ENCODE results near the gene DOC2A. TPM values are rescaled to one million over a fixed set of nuclear protein-coding genes. Genes with fewer than 3 reads are reported as not detected.
A peak's percentile ranks its signal among the peaks of the same experiment; 100 is the strongest.

Gene DOC2A
- total and polyA plus RNA-seq, 7 experiments from 2014 or later, result 0.18 to 0.54 (median 0.46) TPM; not detected in 4

GRCh38 chr16:29990034-29990433 is 20.8 kb downstream of the DOC2A start:
- CTCF ChIA-PET, result no interaction called here
- POLR2A ChIA-PET, result interaction anchor here (0.5 kb wide), 1 partner anchor 64 kb away, joined by 3 read pairs; the partner anchor contains the start of gene KCTD13
- H3K27me3 ChIP-seq (ENCODE audit: control insufficient read depth in 2 of 2, insufficient read depth in 2 of 2, low read length in 2 of 2), result no peaks in the 10 kb centered on the region
- Mint-ChIP-seq H3K27me3 (no peaks in the 10 kb centered on the region), H3K9me3 (no peaks in the 10 kb centered on the region), H3K4me1 (peaks cover 11 to 13% (median 13%) of the 10 kb centered on the region in 7 donors), H3K4me3 (no peak overlapping the region), H3K27ac (peak overlapping the region in 1 of 9 donors; percentile 69), H3K36me3 (peaks cover 4 to 30% (median 17%) of the 10 kb centered on the region in 5 donors)
- no peaks in the 10 kb centered on the region for H3K9me3 ChIP-seq (ENCODE audit: control insufficient read depth in 2 of 3, low read length in 3 of 3)
- H3K4me1 ChIP-seq (ENCODE audit: control insufficient read depth in 2 of 2, insufficient read depth in 2 of 2, low read length in 2 of 2), result peaks cover 9 to 11% of the 10 kb centered on the region in 2 donors
- H3K36me3 ChIP-seq (ENCODE audit: control insufficient read depth in 2 of 3, insufficient read depth in 3 of 3, low read length in 3 of 3), result peaks cover 0 to 85% (median 0%) of the 10 kb centered on the region in 3 experiments
- intact Hi-C loops (cut with micrococcal nuclease), result loop anchor here in 1 of 2 donors (10.0 kb wide), 1 partner anchor 1125 kb away; the partner anchor contains the start of gene SH2B1
- H3K4me3 ChIP-seq (ENCODE audit: low read length), result no peak overlapping the region
- DNase-seq (no peak), ATAC-seq (no peak)
- H3K27ac ChIP-seq (ENCODE audit: low read depth, low read length), result no peak overlapping the region

- intact Hi-C loops (cut with micrococcal nuclease), result no loop called here
- Mint-ChIP-seq H3K4me1 (peaks cover 4 to 6% (median 5%) of the 10 kb centered on the region in 7 donors), H3K27me3 (no peaks in the 10 kb centered on the region), H3K27ac (peak overlapping the region in 2 of 9 donors; percentile 2 to 69), H3K4me3 (no peak overlapping the region), H3K36me3 (peaks cover 7 to 31% (median 17%) of the 10 kb centered on the region in 5 donors), H3K9me3 (no peaks in the 10 kb centered on the region)
- Histone ChIP-seq H3K27ac (ENCODE audit: low read depth, low read length) (no peak overlapping the region), H3K36me3 (ENCODE audit: control insufficient read depth in 2 of 3, insufficient read depth in 3 of 3, low read length in 3 of 3) (peaks cover 0 to 93% (median 0%) of the 10 kb centered on the region in 3 experiments), H3K27me3 (ENCODE audit: control insufficient read depth in 2 of 2, insufficient read depth in 2 of 2, low read length in 2 of 2) (no peaks in the 10 kb centered on the region), H3K9me3 (ENCODE audit: control insufficient read depth in 2 of 3, low read length in 3 of 3) (no peaks in the 10 kb centered on the region), H3K4me3 (ENCODE audit: low read length) (no peak overlapping the region), H3K4me1 (ENCODE audit: control insufficient read depth in 2 of 2, insufficient read depth in 2 of 2, low read length in 2 of 2) (peaks cover 1 to 4% of the 10 kb centered on the region in 2 donors)
- ChIA-PET POLR2A (interaction anchor here (0.5 to 1.0 kb wide), 2 partner anchors 16 to 63 kb away, joined by 3 read pairs; partner anchors contain the start of genes KCTD13 and TAOK2), CTCF (no interaction called here)
- no peak for ATAC-seq
- DNase-seq, result no peak
Measured at GRCh38 chr16:29989111-29989858, 21.5 kb downstream of the DOC2A start.

- POLR2A ChIA-PET, result interaction anchor here (1.0 kb wide), 1 partner anchor 15 kb away, joined by 3 read pairs; the partner anchor contains the start of gene TAOK2
- peaks cover 0 to 98% (median 0%) of the 10 kb centered on the region in 3 experiments for H3K36me3 ChIP-seq (ENCODE audit: control insufficient read depth in 2 of 3, insufficient read depth in 3 of 3, low read length in 3 of 3)
- peaks cover 11 to 39% (median 17%) of the 10 kb centered on the region in 5 donors for H3K36me3 Mint-ChIP-seq
Measured at GRCh38 chr16:29988346-29989075, 22.3 kb downstream of the DOC2A start.

GRCh38 chr16:29987371-29988085 is 23.3 kb downstream of the DOC2A start:
- H3K9me3 Mint-ChIP-seq, result no peaks in the 10 kb centered on the region
- H3K9me3 ChIP-seq (ENCODE audit: control insufficient read depth in 2 of 3, low read length in 3 of 3), result no peaks in the 10 kb centered on the region
- H3K27ac Mint-ChIP-seq, result peak overlapping the region in 1 of 9 donors; percentile 26
- DNase-seq, result no peak
- ATAC-seq, result no peak
- H3K4me3 ChIP-seq (ENCODE audit: low read length), result no peak overlapping the region
- peaks cover 0 to 98% (median 0%) of the 10 kb centered on the region in 3 experiments for H3K36me3 ChIP-seq (ENCODE audit: control insufficient read depth in 2 of 3, insufficient read depth in 3 of 3, low read length in 3 of 3)
- H3K4me3 Mint-ChIP-seq, result no peak overlapping the region
- intact Hi-C loops (cut with micrococcal nuclease), result no loop called here
- ChIA-PET POLR2A (interaction anchor here (0.9 to 1.8 kb wide), 2 partner anchors 8 to 26 kb away, joined by 3 to 6 read pairs; partner anchors contain the start of genes HIRIP3 and TMEM219), CTCF (interaction anchor here (0.5 to 0.6 kb wide), 2 partner anchors 89 to 229 kb away, joined by 3 to 7 read pairs; no protein-coding TSS in a partner anchor)
- no peaks in the 10 kb centered on the region for H3K4me1 Mint-ChIP-seq
- H3K27ac ChIP-seq (ENCODE audit: low read depth, low read length), result no peak overlapping the region
- no peaks in the 10 kb centered on the region for H3K27me3 ChIP-seq (ENCODE audit: control insufficient read depth in 2 of 2, insufficient read depth in 2 of 2, low read length in 2 of 2)
- H3K4me1 ChIP-seq (ENCODE audit: control insufficient read depth in 2 of 2, insufficient read depth in 2 of 2, low read length in 2 of 2), result no peaks in the 10 kb centered on the region
- H3K36me3 Mint-ChIP-seq, result peaks cover 14 to 41% (median 21%) of the 10 kb centered on the region in 5 donors
- H3K27me3 Mint-ChIP-seq, result no peaks in the 10 kb centered on the region

More at GRCh38 chr16:29988346-29989075, 22.3 kb downstream of the DOC2A start:
- CTCF ChIA-PET, result no interaction called here
- Histone ChIP-seq H3K4me1 (ENCODE audit: control insufficient read depth in 2 of 2, insufficient read depth in 2 of 2, low read length in 2 of 2) (no peaks in the 10 kb centered on the region), H3K27me3 (ENCODE audit: control insufficient read depth in 2 of 2, insufficient read depth in 2 of 2, low read length in 2 of 2) (no peaks in the 10 kb centered on the region), H3K27ac (ENCODE audit: low read depth, low read length) (no peak overlapping the region), H3K9me3 (ENCODE audit: control insufficient read depth in 2 of 3, low read length in 3 of 3) (no peaks in the 10 kb centered on the region), H3K4me3 (ENCODE audit: low read length) (no peak overlapping the region)
- H3K9me3 Mint-ChIP-seq, result no peaks in the 10 kb centered on the region
- H3K27me3 Mint-ChIP-seq, result no peaks in the 10 kb centered on the region
- H3K4me3 Mint-ChIP-seq, result peak overlapping the region in 1 of 10 donors; percentile 25
- H3K27ac Mint-ChIP-seq, result peak overlapping the region in 3 of 9 donors; percentile 26 to 69 (median 41)
- intact Hi-C loops (cut with micrococcal nuclease), result no loop called here
- ATAC-seq (no peak), DNase-seq (no peak)
- no peaks in the 10 kb centered on the region for H3K4me1 Mint-ChIP-seq

- intact Hi-C loops (cut with micrococcal nuclease), result no loop called here
- Histone ChIP-seq H3K4me1 (ENCODE audit: control insufficient read depth in 2 of 2, insufficient read depth in 2 of 2, low read length in 2 of 2) (no peaks in the 10 kb centered on the region), H3K9me3 (ENCODE audit: control insufficient read depth in 2 of 3, low read length in 3 of 3) (no peaks in the 10 kb centered on the region), H3K36me3 (ENCODE audit: control insufficient read depth in 2 of 3, insufficient read depth in 3 of 3, low read length in 3 of 3) (peaks cover 0 to 98% (median 0%) of the 10 kb centered on the region in 3 experiments), H3K27me3 (ENCODE audit: control insufficient read depth in 2 of 2, insufficient read depth in 2 of 2, low read length in 2 of 2) (no peaks in the 10 kb centered on the region), H3K27ac (ENCODE audit: low read depth, low read length) (no peak overlapping the region), H3K4me3 (ENCODE audit: low read length) (no peak overlapping the region)
- ATAC-seq, result no peak
- ChIA-PET POLR2A (interaction anchor here (0.9 to 1.8 kb wide), 2 partner anchors 9 to 25 kb away, joined by 3 to 6 read pairs; partner anchors contain the start of genes HIRIP3 and TMEM219), CTCF (interaction anchor here (0.5 to 0.6 kb wide), 2 partner anchors 88 to 228 kb away, joined by 3 to 7 read pairs; no protein-coding TSS in a partner anchor)
- no peak overlapping the region for H3K4me3 Mint-ChIP-seq
- no peaks in the 10 kb centered on the region for H3K9me3 Mint-ChIP-seq
- no peak for DNase-seq
- no peak overlapping the region for H3K27ac Mint-ChIP-seq
- H3K27me3 Mint-ChIP-seq, result no peaks in the 10 kb centered on the region
- no peaks in the 10 kb centered on the region for H3K4me1 Mint-ChIP-seq
- H3K36me3 Mint-ChIP-seq, result peaks cover 14 to 45% (median 21%) of the 10 kb centered on the region in 5 donors
Measured at GRCh38 chr16:29986931-29987330, 23.9 kb downstream of the DOC2A start.

GRCh38 chr16:29986231-29986630 is 24.6 kb downstream of the DOC2A start:
- ChIA-PET CTCF (interaction anchor here (0.6 kb wide), 1 partner anchor 88 kb away, joined by 8 read pairs; no protein-coding TSS in a partner anchor), POLR2A (interaction anchor here (0.9 to 1.8 kb wide), 2 partner anchors 9 to 25 kb away, joined by 3 to 6 read pairs; partner anchors contain the start of genes HIRIP3 and TMEM219)
- Histone ChIP-seq H3K4me3 (ENCODE audit: low read length) (no peak overlapping the region), H3K27ac (ENCODE audit: low read depth, low read length) (no peak overlapping the region), H3K4me1 (ENCODE audit: control insufficient read depth in 2 of 2, insufficient read depth in 2 of 2, low read length in 2 of 2) (no peaks in the 10 kb centered on the region), H3K36me3 (ENCODE audit: control insufficient read depth in 2 of 3, insufficient read depth in 3 of 3, low read length in 3 of 3) (peaks cover 0 to 98% (median 4%) of the 10 kb centered on the region in 3 experiments), H3K9me3 (ENCODE audit: control insufficient read depth in 2 of 3, low read length in 3 of 3) (no peaks in the 10 kb centered on the region), H3K27me3 (ENCODE audit: control insufficient read depth in 2 of 2, insufficient read depth in 2 of 2, low read length in 2 of 2) (no peaks in the 10 kb centered on the region)
- Mint-ChIP-seq H3K4me1 (no peaks in the 10 kb centered on the region), H3K9me3 (no peaks in the 10 kb centered on the region), H3K36me3 (peaks cover 14 to 48% (median 23%) of the 10 kb centered on the region in 5 donors), H3K27me3 (no peaks in the 10 kb centered on the region), H3K4me3 (no peak overlapping the region), H3K27ac (no peak overlapping the region)
- ATAC-seq, result no peak
- no peak for DNase-seq
- intact Hi-C loops (cut with micrococcal nuclease), result no loop called here

Measured in naive thymus-derived CD4-positive, alpha-beta T cell (primary cell).